H1 (cell line): ENCODE data around the gene ZNF33B. TPM values are rescaled to one million over a fixed set of nuclear protein-coding genes. Genes with fewer than 3 reads are reported as not detected.

Source experiments
- CREB1 ChIP-seq: IDR thresholded peaks from 2 replicates; pipeline ENCODE4 v1.6.1; 2012; ENCODE audit warnings: inconsistent platforms
- EZH2 ChIP-seq: fragments of 200-600 bp; sonication (generic); IDR thresholded peaks from 2 replicates; pipeline ENCODE4 v1.7.1; 2012; ENCODE audit warnings: low read depth, mild to moderate bottlenecking, moderate library complexity, low read length, inconsistent platforms; ENCODE audit not compliant: severe bottlenecking
- GABPA ChIP-seq: IDR thresholded peaks from 2 replicates; pipeline ENCODE4 v1.6.1; 2011; ENCODE audit warnings: mild to moderate bottlenecking, low read length, moderate library complexity, borderline replicate concordance; ENCODE audit not compliant: insufficient read depth
- JUN ChIP-seq: IDR thresholded peaks from 2 replicates; pipeline ENCODE4 v1.6.1; 2011; ENCODE audit warnings: low read depth, mild to moderate bottlenecking, improper control_type of control experiment, low read length
- SRF ChIP-seq: IDR thresholded peaks from 2 replicates; pipeline ENCODE4 v1.6.1; 2011; ENCODE audit warnings: mild to moderate bottlenecking, low read depth, low read length, moderate library complexity
- polyA plus RNA-seq, 7 experiments: library from polyadenylated mRNA; depleted of rRNA in 3 of 7; stranded (reverse) in 5 of 7; unstranded in 2 of 7; fragments of >200 nt in 5 of 7; fragments of 200-250 nt in 2 of 7; gene quantifications; 1 replicate in 5 of 7; 2 replicates in 1 of 7; 4 replicates in 1 of 7; pipeline versions ENCODE4 v1.2.1 to v1.2.3, GENCODE V29; 2011 to 2013; ENCODE audit warnings: missing spikeins in 2 of 7, mixed read lengths in 2 of 7
- total RNA-seq: library from RNA; stranded (reverse); fragmentation: NEBNext Ultra II Directional; extraction: Animal tissue kit (Norgen Biotek cat#: 25700); gene quantifications from 2 replicates; pipeline ENCODE4 v1.2.1, GENCODE V29; 2021

ZNF33B gene
- total and polyA plus RNA-seq, 2 of the 8 experiments (the other 6 are each of a cell fraction or from before 2014, with no cell fraction given) = 10.7 to 33.4 TPM

- no peak for TF ChIP-seq JUN
- TF ChIP-seq CREB1 = no peak
- TF ChIP-seq SRF = no peak
- no peak for TF ChIP-seq GABPA
- TF ChIP-seq EZH2 = no peak
These were observed 42.2 kb downstream of the ZNF33B start (continued) for GRCh38 chr10:42596196-42596595.
